ENCODE results near the gene CMC2. TPM values are rescaled to one million over a fixed set of nuclear protein-coding genes. Genes with fewer than 3 reads are reported as not detected.

CMC2 gene
- total RNA-seq: 141 and 156 TPM in 2 replicates

GRCh38 chr16:81006813-81007695 lies at the start of gene CMC2, which contains the start of gene CENPN:
CMC2 (minus strand) TSS chr16:81006885; CDS start chr16:80997394, 9,491 bp downstream.
CENPN (plus strand) TSS chr16:81007214; CDS start chr16:81011940, 4,726 bp downstream.
- peak; percentile 97 for DNase-seq (ENCODE audit: low spot score)
- no peaks in the 10 kb centered on the region for H3K9me3 Mint-ChIP-seq
- H3K4me3 Mint-ChIP-seq: peak within 1 kb of the TSS; percentile 100
- peaks cover 25% of the 10 kb centered on the region for H3K36me3 Mint-ChIP-seq (ENCODE audit: low read depth)
- H3K27ac Mint-ChIP-seq: peak within 1 kb of the TSS; percentile 100
- H3K4me1 Mint-ChIP-seq (ENCODE audit: low read depth): peaks cover 61% of the 10 kb centered on the region
- intact Hi-C loops (cut with micrococcal nuclease): loop anchor here (1.0 to 10.0 kb wide), 7 partner anchors 28 to 728 kb away; partner anchors contain the start of genes ATMIN, C16orf46, GAN and GCSH
- H3K27me3 Mint-ChIP-seq (ENCODE audit: insufficient read depth): peaks cover 2% of the 10 kb centered on the region

- Mint-ChIP-seq H3K9me3 (peaks cover 21% of the 10 kb centered on the region), H3K4me3 (no peak overlapping the region), H3K27me3 (ENCODE audit: insufficient read depth) (peaks cover 2% of the 10 kb centered on the region), H3K36me3 (ENCODE audit: low read depth) (peaks cover under 1% of the 10 kb centered on the region), H3K4me1 (ENCODE audit: low read depth) (no peaks in the 10 kb centered on the region), H3K27ac (no peak overlapping the region)
- no peak for DNase-seq (ENCODE audit: low spot score)
- intact Hi-C loops (cut with micrococcal nuclease): no loop called here
Observed at GRCh38 chr16:81053761-81054160, 47.1 kb upstream of the CMC2 start.

GRCh38 chr16:81042821-81043220 lies 36.1 kb upstream of the CMC2 start:
- Mint-ChIP-seq H3K9me3 (no peaks in the 10 kb centered on the region), H3K27me3 (ENCODE audit: insufficient read depth) (no peaks in the 10 kb centered on the region), H3K27ac (no peak overlapping the region), H3K36me3 (ENCODE audit: low read depth) (peaks cover 42% of the 10 kb centered on the region), H3K4me3 (no peak overlapping the region), H3K4me1 (ENCODE audit: low read depth) (peaks cover 10% of the 10 kb centered on the region)
- intact Hi-C loops (cut with micrococcal nuclease): no loop called here
- DNase-seq (ENCODE audit: low spot score): no peak

- no peak overlapping the region for H3K27ac Mint-ChIP-seq
- no peaks in the 10 kb centered on the region for H3K27me3 Mint-ChIP-seq (ENCODE audit: insufficient read depth)
- H3K36me3 Mint-ChIP-seq (ENCODE audit: low read depth): peaks cover 46% of the 10 kb centered on the region
- H3K4me1 Mint-ChIP-seq (ENCODE audit: low read depth): peaks cover 21% of the 10 kb centered on the region
- H3K4me3 Mint-ChIP-seq: no peak overlapping the region
- no peak for DNase-seq (ENCODE audit: low spot score)
- no peaks in the 10 kb centered on the region for H3K9me3 Mint-ChIP-seq
- intact Hi-C loops (cut with micrococcal nuclease): no loop called here
Observed at GRCh38 chr16:81041696-81042095, 35.0 kb upstream of the CMC2 start.

- no peaks in the 10 kb centered on the region for H3K27me3 Mint-ChIP-seq (ENCODE audit: insufficient read depth)
- H3K4me1 Mint-ChIP-seq (ENCODE audit: low read depth): peaks cover 24% of the 10 kb centered on the region
- DNase-seq (ENCODE audit: low spot score): no peak
- H3K9me3 Mint-ChIP-seq: no peaks in the 10 kb centered on the region
- peak overlapping the region; percentile 18 for H3K27ac Mint-ChIP-seq
- peaks cover 46% of the 10 kb centered on the region for H3K36me3 Mint-ChIP-seq (ENCODE audit: low read depth)
- H3K4me3 Mint-ChIP-seq: no peak overlapping the region
- intact Hi-C loops (cut with micrococcal nuclease): no loop called here
Observed at GRCh38 chr16:81040842-81041241, 34.2 kb upstream of the CMC2 start.

GRCh38 chr16:81040131-81040530 lies 33.4 kb upstream of the CMC2 start:
- Mint-ChIP-seq H3K4me3 (no peak overlapping the region), H3K4me1 (ENCODE audit: low read depth) (peaks cover 27% of the 10 kb centered on the region), H3K27me3 (ENCODE audit: insufficient read depth) (no peaks in the 10 kb centered on the region), H3K36me3 (ENCODE audit: low read depth) (peaks cover 46% of the 10 kb centered on the region), H3K9me3 (no peaks in the 10 kb centered on the region), H3K27ac (no peak overlapping the region)
- intact Hi-C loops (cut with micrococcal nuclease): no loop called here
- DNase-seq (ENCODE audit: low spot score): no peak

GRCh38 chr16:81036751-81037350 lies 30.2 kb upstream of the CMC2 start:
- Mint-ChIP-seq H3K4me1 (ENCODE audit: low read depth) (peaks cover 27% of the 10 kb centered on the region), H3K9me3 (no peaks in the 10 kb centered on the region), H3K27ac (peak overlapping the region; percentile 65), H3K36me3 (ENCODE audit: low read depth) (peaks cover 23% of the 10 kb centered on the region), H3K27me3 (ENCODE audit: insufficient read depth) (no peaks in the 10 kb centered on the region), H3K4me3 (peak overlapping the region; percentile 88)
- no peak for DNase-seq (ENCODE audit: low spot score)
- intact Hi-C loops (cut with micrococcal nuclease): no loop called here

- intact Hi-C loops (cut with micrococcal nuclease): loop anchor here (1.0 kb wide), 7 partner anchors 29 to 702 kb away; partner anchors contain the start of genes CENPN, GAN and GCSH
- Mint-ChIP-seq H3K9me3 (no peaks in the 10 kb centered on the region), H3K36me3 (ENCODE audit: low read depth) (peaks cover 21% of the 10 kb centered on the region), H3K27ac (peak overlapping the region; percentile 65), H3K4me3 (peak overlapping the region; percentile 88), H3K27me3 (ENCODE audit: insufficient read depth) (no peaks in the 10 kb centered on the region), H3K4me1 (ENCODE audit: low read depth) (peaks cover 27% of the 10 kb centered on the region)
- DNase-seq (ENCODE audit: low spot score): no peak
Observed at GRCh38 chr16:81035975-81036750, 29.5 kb upstream of the CMC2 start.

GRCh38 chr16:81035398-81035974 lies 28.8 kb upstream of the CMC2 start, which contains the start of gene ATMIN:
ATMIN (plus strand) TSS chr16:81035842; CDS start chr16:81035871, 29 bp downstream.
- H3K9me3 Mint-ChIP-seq: no peaks in the 10 kb centered on the region
- H3K4me3 Mint-ChIP-seq: peak within 1 kb of the TSS; percentile 88
- H3K4me1 Mint-ChIP-seq (ENCODE audit: low read depth): peaks cover 27% of the 10 kb centered on the region
- peak; percentile 85 for DNase-seq (ENCODE audit: low spot score)
- H3K36me3 Mint-ChIP-seq (ENCODE audit: low read depth): peaks cover 17% of the 10 kb centered on the region
- no peaks in the 10 kb centered on the region for H3K27me3 Mint-ChIP-seq (ENCODE audit: insufficient read depth)
- intact Hi-C loops (cut with micrococcal nuclease): loop anchor here (1.0 kb wide), 7 partner anchors 28 to 703 kb away; partner anchors contain the start of genes CENPN, GAN and GCSH
- H3K27ac Mint-ChIP-seq: peak within 1 kb of the TSS; percentile 65

GRCh38 chr16:81029930-81030604 lies 23.4 kb upstream of the CMC2 start:
- Mint-ChIP-seq H3K27me3 (ENCODE audit: insufficient read depth) (no peaks in the 10 kb centered on the region), H3K27ac (no peak overlapping the region), H3K36me3 (ENCODE audit: low read depth) (peaks cover 32% of the 10 kb centered on the region), H3K9me3 (no peaks in the 10 kb centered on the region), H3K4me1 (ENCODE audit: low read depth) (peaks cover 5% of the 10 kb centered on the region), H3K4me3 (no peak overlapping the region)
- intact Hi-C loops (cut with micrococcal nuclease): loop anchor here (2.0 kb wide), 1 partner anchor 13 kb away; no protein-coding TSS in a partner anchor
- no peak for DNase-seq (ENCODE audit: low spot score)

- Mint-ChIP-seq H3K27ac (no peak overlapping the region), H3K4me3 (no peak overlapping the region), H3K4me1 (ENCODE audit: low read depth) (peaks cover 5% of the 10 kb centered on the region), H3K27me3 (ENCODE audit: insufficient read depth) (no peaks in the 10 kb centered on the region), H3K9me3 (no peaks in the 10 kb centered on the region), H3K36me3 (ENCODE audit: low read depth) (peaks cover 47% of the 10 kb centered on the region)
- DNase-seq (ENCODE audit: low spot score): no peak
- intact Hi-C loops (cut with micrococcal nuclease): no loop called here
Observed at GRCh38 chr16:81026429-81026828, 19.7 kb upstream of the CMC2 start.

GRCh38 chr16:81018496-81018895 lies 11.8 kb upstream of the CMC2 start:
- intact Hi-C loops (cut with micrococcal nuclease): no loop called here
- H3K27ac Mint-ChIP-seq: no peak overlapping the region

More at GRCh38 chr16:81018496-81018895, 11.8 kb upstream of the CMC2 start:
- Mint-ChIP-seq H3K4me3 (no peak overlapping the region), H3K9me3 (no peaks in the 10 kb centered on the region), H3K36me3 (ENCODE audit: low read depth) (peaks cover 55% of the 10 kb centered on the region), H3K4me1 (ENCODE audit: low read depth) (no peaks in the 10 kb centered on the region), H3K27me3 (ENCODE audit: insufficient read depth) (no peaks in the 10 kb centered on the region)
- DNase-seq (ENCODE audit: low spot score): no peak

Measured in activated T-helper 1 cell treated with anti-CD3 and anti-CD28 coated beads, Interleukin-12 subunit alpha, Interleukin-12 subunit beta, Interleukin-2, Interleukin-4 antibody, amounts not matched to agents 30 ng/mL and 10 ng/mL and 1 ng/mL, durations not matched to agents 14 hours and 24 hours and 36 hours (primary cell).